Transverse colon (tissue), 4 donors: Measurements from ENCODE around the gene BBC3. TPM values are rescaled to one million over a fixed set of nuclear protein-coding genes. Genes with fewer than 3 reads are reported as not detected.

ENCODE experiments used
- DNase-seq: peaks from one replicate; pipeline ENCODE4 v3.0.0-alpha.2; 2019
- H3K27ac ChIP-seq, 4 donors: fragments of 200-600 bp; sonication (generic); 2 replicates each; pipeline ENCODE4 v1.5.1; 2016 to 2018; ENCODE audit warnings: inconsistent platforms in 4 of 4
- H3K27me3 ChIP-seq: fragments of 200-600 bp; sonication (generic); 2 replicates; pipeline ENCODE4 v1.5.1; 2017; ENCODE audit warnings: inconsistent platforms
- H3K36me3 ChIP-seq, 4 donors: fragments of 200-600 bp; sonication (generic); 2 replicates each; pipeline ENCODE4 v1.5.1; 2017 to 2019; ENCODE audit warnings: inconsistent platforms in 4 of 4
- H3K4me1 ChIP-seq, 4 donors: fragments of 200-600 bp; sonication (generic); 2 replicates each; pipeline ENCODE4 v1.5.1; 2017 to 2020; ENCODE audit warnings: inconsistent platforms in 4 of 4
- H3K4me3 ChIP-seq, 4 donors: fragments of 200-600 bp; sonication (generic); 1 replicate in 1 of 4; 2 replicates in 3 of 4; pipeline versions ENCODE4 v1.5.1 to v1.6.1; 2017 to 2019; ENCODE audit warnings: inconsistent platforms in 4 of 4
- H3K9me3 ChIP-seq, 2 donors: fragments of 200-600 bp; sonication (generic); 2 replicates each; pipeline ENCODE4 v1.5.1; 2017 to 2019; ENCODE audit warnings: inconsistent platforms in 2 of 2
- EP300 ChIP-seq: sonication (generic); formaldehyde crosslinking; IDR thresholded peaks from one replicate; pipeline ENCODE4 v1.6.1; 2017; ENCODE audit warnings: antibody characterized with exemption, low read depth
- POLR2A ChIP-seq: fragments of 450-650 bp; IDR thresholded peaks from one replicate; pipeline ENCODE4 v1.6.1; 2016; ENCODE audit warnings: antibody characterized with exemption, mild to moderate bottlenecking, moderate library complexity
- POLR2AphosphoS5 ChIP-seq, 3 donors: sonication (generic); formaldehyde crosslinking; IDR thresholded peaks; one replicate each; pipeline ENCODE4 v1.6.1; 2016; ENCODE audit warnings: antibody characterized with exemption in 3 of 3
- WGBS, 2 donors: methylation state at CpG; one replicate each; pipeline ENCODE4 v1.1.5; 2018; ENCODE audit warnings: low coverage in 1 of 2; 5-methylcytosine and 5-hydroxymethylcytosine counted together
- in situ Hi-C, 4 donors: fragments of 200-750 bp; cut with MboI; loops; one replicate each; pipeline versions ENCODE4 v1.15.0 to v1.15.1; 2017; ENCODE audit warnings: low sequenced_read_pairs in 3 of 4, low pct_ligation_motif_present in 1 of 4, low pct_unique_long_range_greater_than_20kb in 1 of 4
- intact Hi-C: fragments of 100-400 bp; cut with DNase I; formaldehyde crosslinking; loops from one replicate; pipeline ENCODE4 v1.15.1; 2023; ENCODE audit warnings: low total_unique reads
- total RNA-seq, 4 donors: library from RNA; depleted of rRNA; stranded (reverse); fragments of >200 nt; gene quantifications; one replicate each; pipeline ENCODE4 v1.1.0, GENCODE V29; 2016
- TF ChIP-seq, protein P1 (sequence below), 5 experiments: fragments of 200-600 bp in 3 of 5; fragments of 450-650 bp in 2 of 5; sonication (generic) in 3 of 5; IDR thresholded peaks; 1 replicate in 2 of 5; 2 replicates in 3 of 5; pipeline ENCODE4 v1.5.1; 2016 to 2017; ENCODE audit warnings: antibody characterized with exemption in 5 of 5, inconsistent platforms in 3 of 5, mild to moderate bottlenecking in 2 of 5, moderate library complexity in 1 of 5

The BBC3 gene
- total RNA-seq, 4 donors from 2014 or later, result 10.9 to 31.0 (median 14.4) TPM

DNA sequence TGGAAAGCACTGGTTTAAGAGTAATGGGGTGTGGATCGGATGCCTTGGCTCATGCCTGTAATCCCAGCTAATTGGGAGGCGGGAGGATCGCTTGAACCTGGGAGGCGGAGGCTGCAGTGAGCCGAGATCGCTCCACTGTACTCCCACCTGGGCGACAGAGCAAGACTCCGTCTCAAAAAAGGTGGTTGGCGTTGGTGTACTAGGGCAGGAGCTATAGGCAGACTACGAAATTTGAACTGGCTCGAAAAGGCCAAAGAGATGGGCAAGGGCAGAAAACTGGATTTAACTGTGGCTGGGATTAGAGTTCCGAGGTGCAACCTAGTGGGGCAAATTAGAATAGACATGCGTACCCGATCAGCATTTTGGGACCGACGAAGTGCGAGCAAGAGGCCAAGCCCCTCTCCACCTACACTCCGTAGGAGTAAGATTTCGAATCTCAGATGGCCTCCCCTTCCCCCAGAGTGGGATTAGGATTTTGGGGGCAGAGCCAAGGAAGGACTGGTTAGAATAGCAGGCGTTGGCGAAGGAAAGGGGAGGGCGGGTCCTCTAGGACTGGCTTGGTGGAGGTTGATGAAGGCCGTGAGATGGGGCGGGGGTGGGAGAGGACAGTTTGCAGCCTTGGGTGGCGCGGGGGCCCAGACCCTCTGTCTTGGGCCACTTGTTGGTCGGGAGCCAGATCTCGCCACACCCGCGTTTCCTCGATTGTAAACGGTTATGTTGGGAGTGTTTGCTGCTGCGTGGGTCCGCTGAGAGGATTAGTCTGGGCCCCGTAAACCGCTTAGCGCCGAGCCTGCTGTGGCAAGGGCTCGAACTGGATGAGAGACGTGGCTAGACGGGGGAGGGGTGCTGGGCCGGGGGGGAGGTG is 41.7 kb upstream of the BBC3 start:
- peak; percentile 64 for DNase-seq
- Histone ChIP-seq H3K36me3 (peaks cover 0 to 18% (median 6%) of the 10 kb centered on the region in 4 donors), H3K9me3 (no peaks in the 10 kb centered on the region), H3K4me1 (peaks cover 0 to 31% (median 26%) of the 10 kb centered on the region in 4 donors), H3K4me3 (peak overlapping the region; percentile 70 to 93 (median 76)), H3K27ac (peak overlapping the region; percentile 96 to 100 (median 99)), H3K27me3 (no peaks in the 10 kb centered on the region)
- in situ Hi-C loops, result no loop called here
- TF ChIP-seq, protein P1, sequence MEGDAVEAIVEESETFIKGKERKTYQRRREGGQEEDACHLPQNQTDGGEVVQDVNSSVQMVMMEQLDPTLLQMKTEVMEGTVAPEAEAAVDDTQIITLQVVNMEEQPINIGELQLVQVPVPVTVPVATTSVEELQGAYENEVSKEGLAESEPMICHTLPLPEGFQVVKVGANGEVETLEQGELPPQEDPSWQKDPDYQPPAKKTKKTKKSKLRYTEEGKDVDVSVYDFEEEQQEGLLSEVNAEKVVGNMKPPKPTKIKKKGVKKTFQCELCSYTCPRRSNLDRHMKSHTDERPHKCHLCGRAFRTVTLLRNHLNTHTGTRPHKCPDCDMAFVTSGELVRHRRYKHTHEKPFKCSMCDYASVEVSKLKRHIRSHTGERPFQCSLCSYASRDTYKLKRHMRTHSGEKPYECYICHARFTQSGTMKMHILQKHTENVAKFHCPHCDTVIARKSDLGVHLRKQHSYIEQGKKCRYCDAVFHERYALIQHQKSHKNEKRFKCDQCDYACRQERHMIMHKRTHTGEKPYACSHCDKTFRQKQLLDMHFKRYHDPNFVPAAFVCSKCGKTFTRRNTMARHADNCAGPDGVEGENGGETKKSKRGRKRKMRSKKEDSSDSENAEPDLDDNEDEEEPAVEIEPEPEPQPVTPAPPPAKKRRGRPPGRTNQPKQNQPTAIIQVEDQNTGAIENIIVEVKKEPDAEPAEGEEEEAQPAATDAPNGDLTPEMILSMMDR (IDR thresholded peaks at IDR 0.05), result peak in 2 of 5 experiments; percentile 22 to 35
- no peak for TF ChIP-seq POLR2AphosphoS5 (IDR thresholded peaks at IDR 0.05)
- no peak for TF ChIP-seq POLR2A
- TF ChIP-seq EP300, result no peak
- intact Hi-C loops, result no loop called here
- 40 to 92% methylated on average over 8 to 42 of the region's 42 CpGs for WGBS, 2 donors

DNA sequence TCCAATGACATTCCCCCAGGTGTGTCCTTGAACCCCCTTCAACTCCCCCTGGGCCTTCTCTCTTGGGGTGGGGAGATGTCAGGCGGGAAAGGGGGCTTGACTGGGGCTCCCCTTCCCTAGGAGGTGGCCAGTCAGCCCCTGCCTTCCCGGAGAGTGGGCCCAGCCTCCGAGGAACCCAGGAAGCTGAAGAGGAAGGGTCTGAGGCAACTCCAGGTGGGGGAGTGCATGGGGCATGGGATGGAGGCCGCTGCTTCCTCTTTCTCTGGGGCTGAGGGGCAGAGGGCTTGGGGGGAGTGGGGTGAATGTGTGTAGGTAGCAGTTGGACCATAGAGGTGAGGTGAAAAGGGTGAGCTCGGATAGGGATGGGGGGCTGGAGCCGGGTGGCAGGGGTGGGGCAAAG is 41.0 kb upstream of the BBC3 start:
- Histone ChIP-seq H3K27ac (peak overlapping the region in 3 of 4 donors; percentile 99 to 100 (median 99)), H3K36me3 (peaks cover 0 to 25% (median 6%) of the 10 kb centered on the region in 4 donors), H3K4me1 (peaks cover 0 to 31% (median 26%) of the 10 kb centered on the region in 4 donors), H3K4me3 (no peak overlapping the region), H3K9me3 (no peaks in the 10 kb centered on the region), H3K27me3 (no peaks in the 10 kb centered on the region)
- no peak for DNase-seq
- TF ChIP-seq POLR2AphosphoS5 (IDR thresholded peaks at IDR 0.05), result no peak
- no peak for TF ChIP-seq EP300
- TF ChIP-seq POLR2A, result no peak
- TF ChIP-seq, protein P1 (IDR thresholded peaks at IDR 0.05), result no peak
- 79 to 80% methylated on average over 1 to 6 of the region's 6 CpGs for WGBS, 2 donors
- in situ Hi-C loops, result no loop called here
- intact Hi-C loops, result no loop called here

DNA sequence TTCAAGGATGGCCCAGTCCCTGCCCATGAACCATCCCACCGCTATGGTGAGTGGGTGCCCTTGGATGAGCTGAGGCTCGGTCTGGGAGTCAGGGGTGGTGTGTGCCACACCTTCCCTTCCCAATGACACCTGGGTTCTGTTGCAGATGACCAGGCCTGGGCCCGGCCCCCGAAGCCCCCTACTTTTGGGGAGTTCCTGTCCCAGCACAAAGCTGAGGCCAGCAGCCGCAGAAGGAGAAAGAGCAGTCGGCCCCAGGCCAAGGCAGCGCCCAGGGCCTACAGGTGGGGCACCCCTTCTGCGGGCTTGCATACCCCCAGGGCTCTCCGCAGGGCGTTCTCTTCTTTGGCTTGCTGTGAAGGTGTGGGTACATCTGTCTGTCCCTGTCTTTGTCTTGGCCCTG is 39.4 kb upstream of the BBC3 start:
- intact Hi-C loops, result no loop called here
- 96% methylated on average over 8 of the region's 10 CpGs; no CpG with 5 or more reads in 1 of the 2 donors for whole genome bisulfite sequencing, 2 donors

DNA sequence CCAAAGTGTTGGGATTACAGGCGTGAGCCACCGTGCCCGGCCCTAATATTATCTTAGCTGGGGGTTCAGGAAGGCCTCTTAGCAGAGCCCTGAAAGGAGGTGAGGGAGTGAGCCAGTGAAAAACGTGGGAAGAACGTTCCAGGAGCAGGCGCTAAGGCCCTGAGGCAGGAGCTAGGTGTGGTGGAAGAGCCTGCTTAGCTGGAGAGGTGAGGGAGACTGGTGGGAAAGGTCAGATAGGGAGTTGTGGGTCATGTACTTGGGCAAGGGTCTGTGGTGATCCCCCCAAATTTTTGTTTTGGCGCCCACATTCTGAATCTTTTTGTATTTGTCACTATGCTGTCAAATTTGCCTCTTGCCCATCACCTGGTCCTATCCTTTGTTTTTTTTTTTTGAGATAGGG is 38.6 kb upstream of the BBC3 start:
- peaks cover 0 to 13% (median 9%) of the 10 kb centered on the region in 4 donors for H3K4me1 ChIP-seq
- intact Hi-C loops, result no loop called here
- no peak overlapping the region for H3K4me3 ChIP-seq
- TF ChIP-seq POLR2A (no peak), POLR2AphosphoS5 (IDR thresholded peaks at IDR 0.05) (no peak), EP300 (no peak)
- TF ChIP-seq, protein P1 (IDR thresholded peaks at IDR 0.05), result no peak
- H3K9me3 ChIP-seq, result no peaks in the 10 kb centered on the region
- no peak overlapping the region for H3K27ac ChIP-seq
- in situ Hi-C loops, result no loop called here
- 92% methylated on average over 7 of the region's 7 CpGs; no CpG with 5 or more reads in 1 of the 2 donors for WGBS, 2 donors
- no peaks in the 10 kb centered on the region for H3K27me3 ChIP-seq
- no peak for DNase-seq
- peaks cover 0 to 45% (median 11%) of the 10 kb centered on the region in 4 donors for H3K36me3 ChIP-seq

More for the DNA sequence above, 39.4 kb upstream of the BBC3 start:
- TF ChIP-seq, protein P1 (IDR thresholded peaks at IDR 0.05), result no peak
- no peak for TF ChIP-seq POLR2AphosphoS5 (IDR thresholded peaks at IDR 0.05)
- no peak for TF ChIP-seq POLR2A
- TF ChIP-seq EP300, result no peak
- Histone ChIP-seq H3K27me3 (no peaks in the 10 kb centered on the region), H3K36me3 (peaks cover 0 to 37% (median 7%) of the 10 kb centered on the region in 4 donors), H3K27ac (no peak overlapping the region), H3K4me1 (peaks cover 0 to 19% (median 13%) of the 10 kb centered on the region in 4 donors), H3K4me3 (no peak overlapping the region), H3K9me3 (no peaks in the 10 kb centered on the region)
- DNase-seq, result no peak
- in situ Hi-C loops, result no loop called here
